Activated CD4-positive, alpha-beta memory T cell treated with anti-CD3 and anti-CD28 coated beads, Interleukin-2, amount 10 ng/mL, durations not matched to agents 7 days and 5 days (primary cell): ENCODE data around the gene RPSA. TPM values are rescaled to one million over a fixed set of nuclear protein-coding genes. Genes with fewer than 3 reads are reported as not detected.

Experiments
- total RNA-seq, 2 experiments: library from RNA; stranded (reverse); gene quantifications; one replicate each; pipeline ENCODE4 v1.2.3, GENCODE V29; 2021

RPSA gene
- total RNA-seq, 2 experiments from 2014 or later: 1,345 to 1,384 TPM

Other genes with a start within 250 kb of the RPSA start
- gene XIRP1, start 214.1 kb upstream of the RPSA start, total RNA-seq: under 1 TPM; 0.03 to 0.05 TPM
- gene CX3CR1, start 126.7 kb upstream of the RPSA start, total RNA-seq: 1 to 10 TPM; 5.5 to 6.2 TPM
- gene CCR8, start 77.0 kb upstream of the RPSA start, total RNA-seq: 1 to 10 TPM; 7.6 to 7.9 TPM
- gene SLC25A38, start 23.4 kb upstream of the RPSA start, total RNA-seq: 10 to 100 TPM; 34.2 to 35.8 TPM
- gene MOBP, start 61.0 kb downstream of the RPSA start, total RNA-seq: not detected